HG03378 (cell line): Measurements from ENCODE around the gene LRRK1.

Source experiments
- ATAC-seq: cut with Tn5 transposase; IDR thresholded peaks from one replicate; pipeline ENCODE4 v1.9.1; 2021; ENCODE audit warnings: mild to moderate bottlenecking, moderate library complexity; ENCODE audit not compliant: unreplicated experiment

LRRK1 gene

DNA sequence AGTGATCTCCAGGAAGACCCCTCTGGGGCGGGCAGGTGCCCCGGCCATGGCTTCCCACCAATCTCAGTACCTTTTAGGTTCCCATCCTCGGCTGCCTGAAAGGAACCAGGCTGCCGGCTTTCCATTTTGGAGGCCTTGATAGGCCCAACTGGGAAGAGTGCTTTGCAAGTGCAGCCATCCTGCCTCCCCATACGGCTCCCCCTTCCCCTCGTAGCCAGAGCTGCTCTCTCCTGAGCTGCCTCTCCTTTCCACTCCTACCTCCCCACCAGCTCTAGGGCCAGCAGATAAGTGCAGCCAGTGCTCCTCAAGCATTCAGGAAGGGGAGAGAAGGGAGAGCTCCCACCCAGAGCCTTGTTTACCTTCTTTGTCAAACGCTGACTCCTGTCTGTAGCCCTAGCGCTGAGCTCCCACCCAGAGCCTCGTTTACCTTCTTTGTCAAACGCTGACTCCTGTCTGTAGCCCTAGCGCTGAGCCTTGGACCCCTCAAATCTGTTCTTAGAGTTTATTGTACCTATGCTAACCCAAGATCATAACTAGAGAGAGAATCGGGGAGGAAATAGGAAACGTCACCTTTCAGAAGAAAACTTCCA lies 133.0 kb downstream of the LRRK1 start:
- ATAC-seq = no peak

- no peak for ATAC-seq
These were observed 133.5 kb downstream of the LRRK1 start for GRCh38 chr15:101052681-101053121.

DNA sequence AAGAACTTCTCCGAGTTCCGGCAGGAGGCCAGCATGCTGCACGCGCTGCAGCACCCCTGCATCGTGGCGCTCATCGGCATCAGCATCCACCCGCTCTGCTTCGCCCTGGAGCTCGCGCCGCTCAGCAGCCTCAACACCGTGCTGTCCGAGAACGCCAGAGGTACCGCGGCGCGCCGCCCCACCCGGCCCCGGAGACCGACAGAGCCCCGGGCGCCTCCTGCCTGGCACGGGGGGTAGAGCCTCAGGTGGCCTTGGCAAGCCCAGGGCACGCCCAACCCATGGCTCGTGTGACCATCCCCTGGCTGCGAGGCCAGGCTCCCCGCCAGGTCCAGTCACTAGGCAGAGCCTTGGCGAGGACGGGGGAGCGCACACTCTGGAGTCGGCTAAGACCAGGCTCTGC lies 134.1 kb downstream of the LRRK1 start:
- ATAC-seq = no peak

DNA sequence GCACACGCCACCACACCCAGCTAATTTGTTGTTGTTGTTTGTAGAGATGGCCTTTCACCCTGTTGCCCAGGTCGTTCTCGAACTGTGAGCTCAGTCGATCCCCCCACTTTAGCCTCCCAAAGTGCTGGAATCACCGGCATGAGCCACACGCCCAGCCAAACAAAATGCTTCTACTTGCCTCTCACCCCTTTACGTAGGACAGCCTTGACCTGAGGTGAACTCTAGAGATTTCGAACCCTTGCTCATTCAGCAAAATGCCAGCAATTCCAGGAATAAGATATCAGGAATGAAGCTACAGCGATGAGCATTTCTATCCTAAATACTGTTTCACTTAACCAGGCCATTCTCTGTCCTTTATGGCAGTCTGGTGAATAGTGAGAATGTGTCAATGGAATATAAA lies 135.0 kb downstream of the LRRK1 start:
- no peak for ATAC-seq

DNA sequence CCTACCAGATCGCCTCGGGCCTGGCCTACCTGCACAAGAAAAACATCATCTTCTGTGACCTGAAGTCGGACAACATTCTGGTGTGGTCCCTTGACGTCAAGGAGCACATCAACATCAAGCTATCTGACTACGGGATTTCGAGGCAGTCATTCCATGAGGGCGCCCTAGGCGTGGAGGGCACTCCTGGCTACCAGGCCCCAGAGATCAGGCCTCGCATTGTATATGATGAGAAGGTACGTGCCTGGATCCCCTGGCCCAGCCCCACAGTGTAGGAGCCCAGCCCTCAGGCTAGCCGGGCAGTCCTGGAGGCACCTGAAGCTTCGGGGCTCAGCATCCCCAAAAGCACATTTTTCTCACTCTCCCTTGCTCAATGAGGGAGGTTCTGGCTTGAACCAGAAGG lies 135.8 kb downstream of the LRRK1 start:
- no peak for ATAC-seq

GRCh38 chr15:101055411-101055810 lies 136.3 kb downstream of the LRRK1 start:
- no peak for ATAC-seq

- ATAC-seq = no peak
These were observed 137.5 kb downstream of the LRRK1 start for GRCh38 chr15:101056366-101057334.

- ATAC-seq = no peak
These were observed 138.8 kb downstream of the LRRK1 start for GRCh38 chr15:101057841-101058407.

DNA sequence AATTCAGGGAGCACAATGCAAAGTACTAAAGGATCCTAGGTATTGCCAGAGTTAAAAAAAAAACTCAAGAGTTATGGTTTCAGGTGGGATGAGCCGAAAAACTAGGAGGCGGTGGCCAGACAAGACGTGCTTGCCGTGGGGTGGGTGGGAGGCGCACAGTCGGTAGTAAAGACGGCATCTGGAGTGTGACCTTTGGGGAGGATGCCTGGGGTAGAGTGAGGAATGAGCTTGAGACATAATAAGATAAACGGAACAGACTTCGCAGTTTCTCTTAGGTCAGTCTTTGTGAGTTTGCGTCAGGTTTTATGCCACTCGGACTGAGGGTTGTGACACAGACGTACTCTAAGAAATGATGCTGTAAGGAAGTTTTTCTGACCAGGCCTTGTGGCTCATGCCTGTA lies 139.6 kb downstream of the LRRK1 start:
- ATAC-seq = no peak

DNA sequence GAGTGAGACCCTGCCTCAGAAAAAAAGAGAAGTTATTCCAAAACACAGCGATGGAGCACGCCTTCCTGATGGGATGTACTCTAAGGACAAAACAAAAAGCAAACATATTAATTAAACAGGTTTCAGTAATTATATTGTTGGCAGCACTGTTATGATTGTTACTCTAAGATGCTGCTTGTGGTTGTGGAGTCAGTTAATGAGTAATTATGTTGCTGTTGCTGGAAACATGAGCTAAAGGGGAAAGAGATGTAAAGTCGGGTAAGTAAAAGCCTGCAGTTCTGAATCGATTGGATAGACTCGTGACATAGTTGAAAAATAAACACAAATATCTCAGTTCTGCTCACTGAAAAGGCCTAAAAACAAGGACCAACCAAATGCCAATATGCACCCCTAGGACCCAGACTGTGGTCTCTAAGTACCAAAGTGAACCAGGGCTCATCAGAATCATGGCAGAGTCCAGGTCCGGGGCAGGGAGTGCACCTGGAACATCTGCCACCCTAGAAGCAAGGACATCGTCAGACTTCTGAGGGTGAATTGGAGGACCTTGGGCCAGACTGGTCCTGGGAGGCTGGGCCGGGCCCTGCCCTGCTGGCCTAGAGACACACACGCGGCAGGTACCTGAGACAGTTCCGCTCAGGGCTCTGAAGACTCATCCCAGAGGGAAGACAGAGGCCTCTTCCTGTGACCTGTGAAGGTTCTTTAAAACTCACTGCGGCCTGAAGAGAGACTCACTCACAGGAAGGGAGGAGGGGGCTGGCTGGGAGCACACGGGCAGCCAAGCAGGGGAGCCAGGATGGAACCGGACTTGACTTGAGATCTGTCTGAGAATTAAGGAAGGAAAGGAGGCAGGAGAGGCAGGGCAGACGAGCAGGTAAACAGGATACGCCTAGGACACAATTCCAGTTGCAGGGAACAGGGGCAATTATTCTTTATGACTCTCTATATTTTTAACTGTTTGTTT lies 140.5 kb downstream of the LRRK1 start:
- no peak for ATAC-seq

DNA sequence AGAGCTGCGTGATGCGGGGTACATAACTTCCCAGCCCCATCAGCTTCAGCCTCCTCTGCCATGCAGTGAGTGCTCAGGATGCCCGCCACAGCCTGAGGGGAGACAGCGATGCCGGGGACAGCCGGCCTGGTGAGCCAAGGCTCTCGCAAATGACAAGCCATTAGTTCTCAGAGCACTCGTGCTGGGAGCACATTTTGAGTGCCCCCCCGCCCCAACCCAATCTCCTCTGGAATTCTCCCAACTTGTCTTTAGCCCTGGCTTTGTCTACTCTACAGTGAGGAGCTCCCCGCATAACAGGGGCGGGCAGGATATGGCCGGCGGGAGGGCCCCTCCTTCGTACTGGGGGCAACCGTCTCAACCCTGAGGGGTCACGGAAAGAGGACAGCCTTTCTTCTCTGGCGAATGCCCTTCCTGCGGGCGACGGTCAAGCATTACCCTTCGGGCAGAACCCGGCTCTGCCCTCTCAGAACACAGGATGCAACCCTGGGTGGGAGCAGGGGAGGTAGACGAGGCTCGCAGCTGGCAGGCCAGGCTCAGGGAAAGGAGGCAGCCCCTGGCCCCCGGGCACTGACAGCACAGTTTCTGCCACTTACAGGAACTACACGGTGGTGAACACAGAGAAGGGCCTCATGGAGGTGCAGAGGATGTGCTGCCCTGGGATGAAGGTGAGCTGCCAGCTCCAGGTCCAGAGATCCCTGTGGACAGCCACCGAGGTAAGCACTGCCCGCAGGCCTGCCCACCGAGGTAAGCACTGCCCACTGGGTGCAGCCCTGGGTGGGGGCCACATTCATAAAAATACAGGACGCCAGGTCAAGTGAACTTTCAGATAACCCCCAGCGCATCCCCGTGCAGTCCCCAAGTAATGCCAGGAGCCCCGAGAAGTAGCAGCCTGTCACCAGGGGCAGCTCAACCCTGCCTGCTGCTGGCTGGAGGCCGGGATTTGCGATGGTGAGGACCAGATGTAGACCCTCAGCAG lies 141.7 kb downstream of the LRRK1 start:
- ATAC-seq = no peak

GRCh38 chr15:101062063-101062462 lies 142.9 kb downstream of the LRRK1 start:
- ATAC-seq = no peak

DNA sequence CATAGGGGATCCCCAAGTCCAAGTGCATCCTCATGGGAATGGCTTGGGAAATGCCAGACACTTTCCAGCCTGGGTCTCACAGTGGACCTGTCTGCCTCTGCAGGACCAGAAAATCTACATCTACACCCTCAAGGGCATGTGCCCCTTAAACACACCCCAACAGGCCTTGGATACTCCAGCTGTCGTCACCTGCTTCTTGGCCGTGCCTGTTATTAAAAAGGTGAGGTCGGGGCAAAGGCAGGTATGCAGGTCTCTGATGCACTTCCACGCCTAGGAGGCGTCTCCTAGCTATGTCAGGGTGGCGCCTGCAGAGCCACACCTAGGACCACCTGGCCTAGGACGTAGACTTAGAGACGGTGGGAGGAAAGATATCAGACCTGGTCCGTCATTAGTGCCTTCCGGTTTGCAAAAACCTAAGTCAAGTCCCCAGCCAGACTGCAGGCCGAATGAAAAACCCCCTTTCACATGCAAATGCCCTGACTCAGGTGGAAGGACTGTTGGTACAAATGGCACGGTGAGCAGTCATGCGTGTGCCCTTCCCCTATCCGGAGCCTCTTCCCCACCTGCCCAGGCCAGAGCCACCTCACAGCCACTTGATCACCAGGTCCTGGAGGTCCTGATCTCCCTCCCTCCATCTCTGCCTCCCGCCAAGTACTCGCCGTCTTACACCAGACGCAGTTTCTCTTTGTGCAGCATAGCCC lies 143.5 kb downstream of the LRRK1 start:
- peak; percentile 51 for ATAC-seq

DNA sequence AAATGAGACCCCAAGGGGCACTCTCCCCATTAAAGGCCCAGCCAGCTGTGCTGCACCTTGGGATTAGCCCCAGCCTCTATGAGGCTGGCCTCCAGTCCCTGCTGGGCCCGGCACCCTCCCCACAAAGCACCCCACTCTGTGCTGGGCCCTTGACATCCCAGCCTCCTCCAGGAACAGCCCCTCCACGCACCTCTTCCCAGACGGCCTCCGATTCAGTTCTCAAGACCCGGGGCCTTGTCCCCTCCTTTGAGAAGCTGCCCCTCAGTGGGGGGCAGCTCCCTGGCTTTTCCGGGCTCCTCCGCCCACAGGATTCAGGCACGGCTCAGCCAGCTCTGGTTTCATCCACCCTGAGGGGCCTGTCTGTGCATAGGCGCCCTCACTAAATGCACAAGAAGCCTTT lies 144.1 kb downstream of the LRRK1 start:
- no peak for ATAC-seq

GRCh38 chr15:101063891-101064794 lies 145.0 kb downstream of the LRRK1 start:
- ATAC-seq = no peak

DNA sequence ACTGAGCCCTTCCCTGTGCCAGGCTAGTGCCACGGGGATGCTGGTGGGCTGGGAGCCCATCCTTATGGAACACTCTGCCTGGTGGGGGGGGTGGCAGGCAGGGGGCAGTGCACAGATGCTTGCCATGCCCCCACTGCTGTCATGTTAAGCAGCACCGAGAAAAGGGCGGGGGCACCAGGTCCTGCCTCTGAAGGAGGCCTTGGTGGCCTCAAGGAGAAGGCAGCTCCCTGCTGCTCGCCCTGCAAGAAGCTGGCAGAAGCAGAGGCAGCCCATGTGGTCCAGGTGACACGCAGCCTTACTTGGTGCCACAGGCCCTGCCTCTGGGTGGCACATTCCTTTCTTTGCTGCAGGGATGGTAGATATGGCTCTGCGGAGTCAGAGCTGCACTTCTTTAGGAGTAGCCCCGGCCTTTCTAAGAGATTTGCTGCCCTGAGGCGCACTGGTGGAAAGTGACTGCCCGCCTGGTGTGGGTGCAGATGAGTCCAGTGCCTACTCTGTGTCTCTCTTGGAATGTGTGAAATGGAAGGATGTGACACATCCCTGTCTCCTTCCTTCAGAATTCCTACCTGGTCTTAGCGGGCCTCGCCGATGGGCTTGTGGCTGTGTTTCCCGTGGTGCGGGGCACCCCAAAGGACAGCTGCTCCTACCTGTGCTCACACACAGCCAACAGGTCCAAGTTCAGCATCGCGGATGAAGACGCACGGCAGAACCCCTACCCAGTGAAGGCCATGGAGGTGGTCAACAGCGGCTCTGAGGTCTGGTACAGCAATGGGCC lies 145.8 kb downstream of the LRRK1 start:
- ATAC-seq = no peak

DNA sequence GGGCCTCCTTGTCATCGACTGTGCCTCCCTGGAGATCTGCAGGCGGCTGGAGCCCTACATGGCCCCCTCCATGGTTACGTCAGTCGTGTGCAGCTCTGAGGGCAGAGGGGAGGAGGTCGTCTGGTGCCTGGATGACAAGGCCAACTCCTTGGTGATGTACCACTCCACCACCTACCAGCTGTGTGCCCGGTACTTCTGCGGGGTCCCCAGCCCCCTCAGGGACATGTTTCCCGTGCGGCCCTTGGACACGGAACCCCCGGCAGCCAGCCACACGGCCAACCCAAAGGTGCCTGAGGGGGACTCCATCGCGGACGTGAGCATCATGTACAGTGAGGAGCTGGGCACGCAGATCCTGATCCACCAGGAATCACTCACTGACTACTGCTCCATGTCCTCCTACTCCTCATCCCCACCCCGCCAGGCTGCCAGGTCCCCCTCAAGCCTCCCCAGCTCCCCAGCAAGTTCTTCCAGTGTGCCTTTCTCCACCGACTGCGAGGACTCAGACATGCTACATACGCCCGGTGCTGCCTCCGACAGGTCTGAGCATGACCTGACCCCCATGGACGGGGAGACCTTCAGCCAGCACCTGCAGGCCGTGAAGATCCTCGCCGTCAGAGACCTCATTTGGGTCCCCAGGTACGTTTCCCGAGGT lies 146.5 kb downstream of the LRRK1 start:
- no peak for ATAC-seq
